Measurements from ENCODE around the gene RALGAPA2.

Gene RALGAPA2

DNA sequence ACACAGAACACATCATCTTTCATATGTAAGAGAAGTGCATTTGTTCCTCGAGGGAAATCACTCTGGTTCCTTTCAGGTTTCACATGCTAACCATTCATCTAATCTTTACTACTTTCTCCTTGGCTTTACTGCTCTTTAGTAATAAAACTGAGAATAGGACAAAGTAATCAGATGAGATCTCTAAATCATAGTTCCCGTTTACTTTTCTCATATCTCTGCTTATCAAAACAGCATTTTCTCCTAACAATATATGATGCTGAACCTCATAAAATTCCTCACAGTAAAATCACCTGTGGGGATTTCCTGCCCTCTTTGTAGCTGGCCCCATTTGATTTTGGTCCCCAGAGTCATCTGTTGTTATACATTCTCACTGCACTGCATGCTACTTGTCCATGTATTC is 100.2 kb downstream of the RALGAPA2 start:
- DNase-seq (ENCODE audit: low read depth) = no peak
- H3K4me3 ChIP-seq (ENCODE audit: low read depth, low read length) = no peak overlapping the region
- TF ChIP-seq CTCF (IDR thresholded peaks at IDR 0.05; ENCODE audit: insufficient read depth, low read depth, low read length, missing control alignments) = no peak

DNA sequence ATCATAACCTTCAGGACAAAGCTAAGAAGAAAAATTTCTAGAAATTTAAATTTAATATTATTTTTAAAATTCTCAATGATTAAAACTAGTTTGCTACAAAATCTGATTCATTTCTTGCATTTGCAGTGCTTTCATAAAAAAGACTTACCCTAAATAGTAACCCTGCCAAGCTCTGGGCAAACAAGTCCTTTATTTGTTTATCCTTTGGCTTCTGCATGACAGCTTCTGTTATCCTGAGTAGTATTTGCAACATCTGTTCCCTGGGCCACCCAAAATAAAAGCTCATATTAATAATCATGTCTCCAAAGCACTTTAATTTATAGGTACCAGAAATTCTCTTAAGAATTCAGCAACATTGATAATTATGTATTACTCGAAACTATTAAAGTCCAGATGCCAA is 101.3 kb downstream of the RALGAPA2 start:
- no peak for TF ChIP-seq CTCF (IDR thresholded peaks at IDR 0.05; ENCODE audit: insufficient read depth, low read depth, low read length, missing control alignments)
- no peak for DNase-seq (ENCODE audit: low read depth)
- no peak overlapping the region for H3K4me3 ChIP-seq (ENCODE audit: low read depth, low read length)

GRCh38 chr20:20609522-20609921 is 102.9 kb downstream of the RALGAPA2 start:
- H3K4me3 ChIP-seq (ENCODE audit: low read depth, low read length) = no peak overlapping the region
- no peak for DNase-seq (ENCODE audit: low read depth)
- TF ChIP-seq CTCF (IDR thresholded peaks at IDR 0.05; ENCODE audit: insufficient read depth, low read depth, low read length, missing control alignments) = no peak

DNA sequence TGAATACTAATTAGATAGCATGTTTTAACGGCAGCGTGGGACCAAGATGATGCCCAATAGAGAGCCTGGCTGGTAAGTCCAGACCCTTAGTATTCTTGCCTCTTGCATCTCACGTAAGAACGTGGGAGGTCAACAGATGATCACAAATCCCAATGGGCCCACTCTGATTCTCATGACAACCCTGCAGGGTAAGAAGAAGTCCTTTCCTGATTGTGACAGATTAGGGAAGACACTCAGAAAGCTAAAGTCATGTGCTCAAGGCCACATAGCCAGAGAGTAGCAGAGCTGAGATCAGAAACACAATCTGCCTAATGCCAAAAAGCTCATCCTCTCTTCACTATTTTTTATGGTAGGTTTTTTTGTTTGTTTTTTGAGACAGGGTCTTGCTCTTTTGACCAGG is 103.8 kb downstream of the RALGAPA2 start:
- TF ChIP-seq CTCF (IDR thresholded peaks at IDR 0.05; ENCODE audit: insufficient read depth, low read depth, low read length, missing control alignments) = no peak
- no peak overlapping the region for H3K4me3 ChIP-seq (ENCODE audit: low read depth, low read length)
- DNase-seq (ENCODE audit: low read depth) = no peak

DNA sequence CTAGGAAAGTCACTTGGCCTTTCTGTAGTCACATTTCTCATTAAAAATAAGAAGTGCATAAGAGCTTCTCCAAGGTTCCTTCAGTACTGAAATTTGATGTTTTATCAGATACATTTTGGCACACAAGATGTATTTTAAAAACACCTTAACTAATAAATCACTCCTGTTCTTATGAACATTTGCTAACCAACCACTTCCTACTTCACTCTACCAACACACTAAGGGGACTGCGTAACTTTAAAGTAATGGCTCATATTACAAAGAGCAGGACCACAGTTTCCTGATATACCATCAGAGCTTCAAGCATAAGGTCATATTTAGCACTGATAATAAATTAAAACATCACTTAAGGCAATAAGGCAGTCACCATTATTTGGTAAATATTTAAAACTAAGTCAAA is 104.4 kb downstream of the RALGAPA2 start:
- DNase-seq (ENCODE audit: low read depth) = no peak
- no peak overlapping the region for H3K4me3 ChIP-seq (ENCODE audit: low read depth, low read length)
- no peak for TF ChIP-seq CTCF (IDR thresholded peaks at IDR 0.05; ENCODE audit: insufficient read depth, low read depth, low read length, missing control alignments)

DNA sequence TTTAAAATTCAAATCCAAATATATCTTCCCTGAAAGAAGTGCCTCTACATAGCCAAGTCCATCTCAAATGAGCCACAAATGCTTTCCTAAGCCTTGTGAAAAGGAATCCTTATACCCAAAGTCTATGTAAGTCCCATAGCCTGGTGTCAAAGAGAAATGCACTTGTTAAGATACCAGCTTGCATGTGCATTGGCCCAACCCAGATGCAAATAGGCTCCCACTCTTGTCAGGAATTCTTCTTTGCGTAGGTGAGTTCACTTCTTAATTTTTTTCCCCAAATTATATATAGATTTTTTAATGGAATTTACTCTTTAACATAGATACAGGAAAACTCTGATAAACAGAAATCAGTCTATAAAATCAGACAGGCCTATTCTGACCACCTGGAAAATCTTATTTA is 105.6 kb downstream of the RALGAPA2 start:
- DNase-seq (ENCODE audit: low read depth) = no peak
- H3K4me3 ChIP-seq (ENCODE audit: low read depth, low read length) = no peak overlapping the region
- TF ChIP-seq CTCF (IDR thresholded peaks at IDR 0.05; ENCODE audit: insufficient read depth, low read depth, low read length, missing control alignments) = no peak

- no peak for DNase-seq (ENCODE audit: low read depth)
- H3K4me3 ChIP-seq (ENCODE audit: low read depth, low read length) = no peak overlapping the region
- no peak for TF ChIP-seq CTCF (IDR thresholded peaks at IDR 0.05; ENCODE audit: insufficient read depth, low read depth, low read length, missing control alignments)
Observed at GRCh38 chr20:20606050-20606449, 106.4 kb downstream of the RALGAPA2 start.

Data from GM12865 (cell line).